SHP77 treated with DMSO at 0.1 percent for 48 hours (cell line): ENCODE results near the gene COX19.
"Not testable (repeated sequence)": the region's sequence is repeated elsewhere in the genome, so short reads cannot be mapped to it uniquely, and the experiment has no call there.

Experiments
- DNase-seq: peaks from one replicate; lab custom pipeline; 2025; lab: John Stamatoyannopoulos, UW

Gene COX19

GRCh38 chr7:1010226-1010625 lies 34.9 kb upstream of the COX19 start:
- DNase-seq: no peak

- DNase-seq: no peak
Observed at GRCh38 chr7:1009747-1010146, 34.4 kb upstream of the COX19 start.

- no peak for DNase-seq
Observed at GRCh38 chr7:1008733-1009363, 33.5 kb upstream of the COX19 start.

GRCh38 chr7:1007901-1008300 lies 32.6 kb upstream of the COX19 start:
- DNase-seq: no peak

GRCh38 chr7:1005303-1005702 lies 30.0 kb upstream of the COX19 start:
- no peak for DNase-seq

GRCh38 chr7:1004018-1004852 lies 28.9 kb upstream of the COX19 start:
- DNase-seq: no peak

GRCh38 chr7:1002445-1002844 lies 27.1 kb upstream of the COX19 start:
- DNase-seq: not testable (repeated sequence)

GRCh38 chr7:1002026-1002425 lies 26.7 kb upstream of the COX19 start:
- not testable (repeated sequence) for DNase-seq

GRCh38 chr7:1001069-1001770 lies 25.9 kb upstream of the COX19 start:
- not testable (repeated sequence) for DNase-seq

GRCh38 chr7:999941-1000935 lies 24.9 kb upstream of the COX19 start:
- DNase-seq: no peak

GRCh38 chr7:999149-999879 lies 24.0 kb upstream of the COX19 start:
- DNase-seq: no peak

GRCh38 chr7:997404-998395 lies 22.4 kb upstream of the COX19 start:
- DNase-seq: no peak

GRCh38 chr7:996079-996872 lies 20.9 kb upstream of the COX19 start:
- DNase-seq: no peak

GRCh38 chr7:995571-995970 lies 20.2 kb upstream of the COX19 start:
- DNase-seq: no peak

- DNase-seq: no peak
Observed at GRCh38 chr7:994592-995308, 19.4 kb upstream of the COX19 start.

GRCh38 chr7:992709-993607 lies 17.6 kb upstream of the COX19 start:
- DNase-seq: peak; percentile 97
